Measurements from ENCODE around the gene NKPD1. TPM values are rescaled to one million over a fixed set of nuclear protein-coding genes. Genes with fewer than 3 reads are reported as not detected.

NKPD1 gene
- total RNA-seq, 1 donor from 2014 or later, result 0.67 TPM

DNA sequence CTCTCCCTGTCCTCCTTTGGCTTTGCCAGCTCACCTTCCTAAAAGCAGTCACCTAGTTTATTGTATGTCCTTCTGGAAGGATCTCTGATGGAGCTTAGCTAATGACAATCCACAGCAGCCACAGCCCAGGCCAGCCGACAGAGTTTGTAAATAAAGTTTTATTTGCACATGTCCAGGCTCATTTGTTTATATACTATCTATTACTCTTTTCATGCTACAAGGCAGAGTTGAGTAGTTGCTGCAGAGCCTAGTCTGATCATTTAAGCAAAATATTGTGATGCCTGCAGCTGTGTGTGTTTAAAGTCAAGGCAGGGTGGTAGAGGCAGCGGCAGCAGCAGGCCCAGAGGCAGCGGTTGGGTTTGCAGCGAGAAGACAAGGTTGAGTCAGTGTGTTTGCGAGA, 32.6 kb downstream of the NKPD1 start:
- peaks cover 3% of the 10 kb centered on the region for H3K36me3 Mint-ChIP-seq (ENCODE audit: low read depth, unreplicated experiment)

DNA sequence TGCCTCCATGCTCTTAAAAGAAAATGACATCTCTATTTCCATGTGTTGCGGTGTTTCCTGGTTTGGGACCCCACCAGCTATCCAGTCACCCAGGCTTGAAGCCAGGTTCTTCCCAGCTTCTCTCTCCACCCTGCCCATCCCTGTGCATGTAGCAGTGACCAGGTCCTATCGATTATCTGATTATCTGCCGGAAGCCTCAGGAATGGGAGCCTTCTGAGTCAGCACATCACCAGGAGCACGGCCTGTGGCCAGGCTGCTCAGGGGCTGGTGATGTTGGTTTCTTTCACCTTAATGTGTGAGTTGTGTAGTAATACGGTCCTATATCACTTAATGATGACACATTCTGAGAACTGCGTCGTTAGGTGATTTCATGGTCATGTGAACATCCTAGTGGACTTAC, 34.1 kb downstream of the NKPD1 start:
- TF ChIP-seq, protein P1, sequence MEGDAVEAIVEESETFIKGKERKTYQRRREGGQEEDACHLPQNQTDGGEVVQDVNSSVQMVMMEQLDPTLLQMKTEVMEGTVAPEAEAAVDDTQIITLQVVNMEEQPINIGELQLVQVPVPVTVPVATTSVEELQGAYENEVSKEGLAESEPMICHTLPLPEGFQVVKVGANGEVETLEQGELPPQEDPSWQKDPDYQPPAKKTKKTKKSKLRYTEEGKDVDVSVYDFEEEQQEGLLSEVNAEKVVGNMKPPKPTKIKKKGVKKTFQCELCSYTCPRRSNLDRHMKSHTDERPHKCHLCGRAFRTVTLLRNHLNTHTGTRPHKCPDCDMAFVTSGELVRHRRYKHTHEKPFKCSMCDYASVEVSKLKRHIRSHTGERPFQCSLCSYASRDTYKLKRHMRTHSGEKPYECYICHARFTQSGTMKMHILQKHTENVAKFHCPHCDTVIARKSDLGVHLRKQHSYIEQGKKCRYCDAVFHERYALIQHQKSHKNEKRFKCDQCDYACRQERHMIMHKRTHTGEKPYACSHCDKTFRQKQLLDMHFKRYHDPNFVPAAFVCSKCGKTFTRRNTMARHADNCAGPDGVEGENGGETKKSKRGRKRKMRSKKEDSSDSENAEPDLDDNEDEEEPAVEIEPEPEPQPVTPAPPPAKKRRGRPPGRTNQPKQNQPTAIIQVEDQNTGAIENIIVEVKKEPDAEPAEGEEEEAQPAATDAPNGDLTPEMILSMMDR (IDR thresholded peaks at IDR 0.05; ENCODE audit: unreplicated experiment), result no peak
- Mint-ChIP-seq H3K27me3 (ENCODE audit: unreplicated experiment) (peaks cover 4% of the 10 kb centered on the region), H3K4me3 (ENCODE audit: unreplicated experiment) (no peak overlapping the region), H3K4me1 (ENCODE audit: unreplicated experiment) (peaks cover 3% of the 10 kb centered on the region), H3K36me3 (ENCODE audit: low read depth, unreplicated experiment) (peaks cover 3% of the 10 kb centered on the region), H3K27ac (ENCODE audit: unreplicated experiment) (no peak overlapping the region), H3K9me3 (ENCODE audit: unreplicated experiment) (no peaks in the 10 kb centered on the region)
- DNase-seq (ENCODE audit: low spot score), result no peak

More for the DNA sequence above, 32.6 kb downstream of the NKPD1 start:
- TF ChIP-seq, protein P1 (IDR thresholded peaks at IDR 0.05; ENCODE audit: unreplicated experiment), result no peak
- Mint-ChIP-seq H3K4me1 (ENCODE audit: unreplicated experiment) (no peaks in the 10 kb centered on the region), H3K27me3 (ENCODE audit: unreplicated experiment) (peaks cover 4% of the 10 kb centered on the region), H3K4me3 (ENCODE audit: unreplicated experiment) (no peak overlapping the region), H3K27ac (ENCODE audit: unreplicated experiment) (no peak overlapping the region), H3K9me3 (ENCODE audit: unreplicated experiment) (no peaks in the 10 kb centered on the region)
- no peak for DNase-seq (ENCODE audit: low spot score)

DNA sequence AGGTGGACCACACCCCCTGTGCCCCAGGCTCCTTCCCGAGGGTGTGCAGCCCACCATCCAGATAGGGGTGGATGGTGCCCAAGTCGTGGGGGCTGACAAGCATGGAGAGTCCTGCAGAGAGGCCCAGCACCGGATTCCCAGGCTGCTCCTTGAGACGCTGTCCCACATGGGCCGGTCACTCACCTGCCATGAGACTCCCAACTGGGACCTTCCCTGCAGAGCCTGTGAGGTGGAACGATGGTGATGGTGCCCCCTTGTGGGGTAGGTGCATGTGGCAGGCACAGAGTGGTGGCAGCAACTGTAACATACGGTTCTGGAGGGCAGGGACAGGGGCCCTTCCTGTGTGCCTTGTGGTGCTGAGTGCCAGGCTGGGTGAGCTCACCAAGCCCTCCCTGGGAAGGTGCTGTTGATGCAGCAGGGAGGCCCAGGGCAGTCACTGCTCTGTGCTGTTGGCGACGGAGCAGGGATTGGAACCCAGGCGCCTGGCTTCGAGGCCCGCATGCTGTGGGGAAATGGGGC, 34.7 kb downstream of the NKPD1 start:
- TF ChIP-seq, protein P1 (IDR thresholded peaks at IDR 0.05; ENCODE audit: unreplicated experiment), result peak; percentile 72
- peak; percentile 81 for DNase-seq (ENCODE audit: low spot score)
- Mint-ChIP-seq H3K9me3 (ENCODE audit: unreplicated experiment) (no peaks in the 10 kb centered on the region), H3K4me3 (ENCODE audit: unreplicated experiment) (no peak overlapping the region), H3K4me1 (ENCODE audit: unreplicated experiment) (peaks cover 9% of the 10 kb centered on the region), H3K27ac (ENCODE audit: unreplicated experiment) (no peak overlapping the region), H3K36me3 (ENCODE audit: low read depth, unreplicated experiment) (peaks cover 4% of the 10 kb centered on the region), H3K27me3 (ENCODE audit: unreplicated experiment) (peaks cover 4% of the 10 kb centered on the region)

DNA sequence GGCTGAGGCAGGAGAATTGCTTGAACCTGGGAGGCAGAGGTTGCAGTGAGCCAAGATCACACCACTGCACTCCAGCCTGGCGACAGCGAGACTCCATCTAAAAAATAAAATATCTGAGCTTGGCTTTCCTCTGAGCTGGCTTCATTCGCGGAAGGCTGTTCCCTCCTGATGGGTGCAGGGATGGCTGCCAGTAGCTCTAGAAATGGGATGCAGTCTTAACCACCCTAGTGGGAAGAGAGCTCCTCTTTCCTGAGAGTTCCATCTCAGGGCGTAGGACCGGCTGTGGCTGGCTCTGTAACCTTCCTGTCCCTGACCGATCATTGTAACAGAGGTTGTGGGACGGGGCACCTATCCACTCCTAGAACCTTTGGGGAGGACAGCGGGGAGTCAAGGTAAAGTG, 35.4 kb downstream of the NKPD1 start:
- peaks cover 14% of the 10 kb centered on the region for H3K4me1 Mint-ChIP-seq (ENCODE audit: unreplicated experiment)
- H3K27me3 Mint-ChIP-seq (ENCODE audit: unreplicated experiment), result peaks cover 4% of the 10 kb centered on the region
- peaks cover 11% of the 10 kb centered on the region for H3K36me3 Mint-ChIP-seq (ENCODE audit: low read depth, unreplicated experiment)
- no peak overlapping the region for H3K27ac Mint-ChIP-seq (ENCODE audit: unreplicated experiment)
- DNase-seq (ENCODE audit: low spot score), result no peak
- TF ChIP-seq, protein P1 (IDR thresholded peaks at IDR 0.05; ENCODE audit: unreplicated experiment), result no peak
- no peaks in the 10 kb centered on the region for H3K9me3 Mint-ChIP-seq (ENCODE audit: unreplicated experiment)
- no peak overlapping the region for H3K4me3 Mint-ChIP-seq (ENCODE audit: unreplicated experiment)

DNA sequence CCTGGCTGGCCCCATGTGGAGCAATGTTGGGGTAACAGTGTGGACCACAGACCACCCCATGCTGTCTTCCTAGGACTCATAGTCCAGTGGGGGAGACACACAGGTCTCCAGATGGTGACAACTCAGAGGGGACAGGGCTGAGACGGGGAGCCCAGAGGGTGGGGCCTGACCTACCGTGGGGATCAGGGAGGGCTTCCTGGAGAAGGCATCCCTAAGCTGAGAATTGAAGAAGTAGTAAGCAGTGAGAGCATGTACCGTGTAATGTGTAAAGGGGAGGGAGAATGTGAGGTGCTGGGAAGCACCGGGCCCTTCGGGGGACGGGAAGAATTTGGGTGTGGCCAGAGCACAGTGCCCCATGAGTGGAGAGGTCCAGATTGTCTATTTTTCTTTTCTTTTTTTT, 36.8 kb downstream of the NKPD1 start:
- H3K27ac Mint-ChIP-seq (ENCODE audit: unreplicated experiment), result no peak overlapping the region
- H3K4me3 Mint-ChIP-seq (ENCODE audit: unreplicated experiment), result no peak overlapping the region
- TF ChIP-seq, protein P1 (IDR thresholded peaks at IDR 0.05; ENCODE audit: unreplicated experiment), result no peak
- H3K4me1 Mint-ChIP-seq (ENCODE audit: unreplicated experiment), result peaks cover 14% of the 10 kb centered on the region
- no peaks in the 10 kb centered on the region for H3K9me3 Mint-ChIP-seq (ENCODE audit: unreplicated experiment)
- DNase-seq (ENCODE audit: low spot score), result no peak
- H3K36me3 Mint-ChIP-seq (ENCODE audit: low read depth, unreplicated experiment), result peaks cover 13% of the 10 kb centered on the region
- H3K27me3 Mint-ChIP-seq (ENCODE audit: unreplicated experiment), result peaks cover 4% of the 10 kb centered on the region

Data from endothelial cell (in vitro differentiated cells).